SK-N-MC (cell line): ENCODE results near the gene TEKT2.

Experiments used
- DNase-seq: peaks from one replicate; pipeline ENCODE4 v3.0.0-alpha.2; 2011; ENCODE audit warnings: low read depth, low spot score
- H3K27ac ChIP-seq: fragments of 200-600 bp; sonication (generic); 2 replicates; pipeline ENCODE4 v1.5.1; 2016; ENCODE audit warnings: mixed run types
- H3K36me3 ChIP-seq: fragments of 200-600 bp; sonication (generic); 2 replicates; pipeline ENCODE4 v1.6.1; 2017; ENCODE audit warnings: antibody characterized with exemption, low read length, mixed read lengths; ENCODE audit not compliant: insufficient read depth
- H3K4me3 ChIP-seq: fragments of 200-600 bp; sonication (generic); 2 replicates; pipeline ENCODE4 v1.5.1; 2016
- H3K9ac ChIP-seq: fragments of 200-600 bp; sonication (generic); 2 replicates; pipeline ENCODE4 v1.8.0; 2017; ENCODE audit warnings: mixed run types, mixed read lengths; ENCODE audit not compliant: insufficient read length
- H3K9me3 ChIP-seq: fragments of 200-600 bp; sonication (generic); 2 replicates; pipeline ENCODE4 v1.6.1; 2017; ENCODE audit warnings: low read depth, mild to moderate bottlenecking, antibody characterized with exemption, low read length, moderate library complexity, mixed read lengths
- EZH2 ChIP-seq: fragments of 200-600 bp; sonication (generic); IDR thresholded peaks from one replicate; pipeline ENCODE4 v1.6.1; 2017; ENCODE audit warnings: antibody characterized with exemption
- FOXP2 ChIP-seq: optimal IDR thresholded peaks from 2 replicates; pipeline ENCODE3; 2011; ENCODE audit warnings: mild to moderate bottlenecking, moderate library complexity; ENCODE audit not compliant: insufficient read depth; ENCODE audit errors: extremely low read length, control extremely low read depth
- POLR2AphosphoS5 ChIP-seq: IDR thresholded peaks from 2 replicates; pipeline ENCODE4 v1.6.1; 2012; ENCODE audit warnings: mild to moderate bottlenecking, low read depth, low read length, borderline replicate concordance

TEKT2 gene

GRCh38 chr1:36137226-36137625 is 53.3 kb downstream of the TEKT2 start:
- no peak overlapping the region for H3K9ac ChIP-seq
- no peak for TF ChIP-seq EZH2
- DNase-seq = no peak
- H3K9me3 ChIP-seq = no peaks in the 10 kb centered on the region
- H3K4me3 ChIP-seq = no peak overlapping the region
- peaks cover 34% of the 10 kb centered on the region for H3K36me3 ChIP-seq
- H3K27ac ChIP-seq = no peak overlapping the region

- no peak for DNase-seq
- no peak overlapping the region for H3K4me3 ChIP-seq
- TF ChIP-seq FOXP2 = no peak
- TF ChIP-seq EZH2 = no peak
- TF ChIP-seq POLR2AphosphoS5 = no peak
- no peak overlapping the region for H3K9ac ChIP-seq
- H3K36me3 ChIP-seq = peaks cover 34% of the 10 kb centered on the region
- no peak overlapping the region for H3K27ac ChIP-seq
- H3K9me3 ChIP-seq = no peaks in the 10 kb centered on the region
Measured at GRCh38 chr1:36137776-36138175, 53.9 kb downstream of the TEKT2 start.
